Measurements from ENCODE around the gene MANSC4.

MANSC4 gene

GRCh38 chr12:27781680-27782079 is 1.6 kb upstream of the MANSC4 start:
- TF ChIP-seq, protein P1, sequence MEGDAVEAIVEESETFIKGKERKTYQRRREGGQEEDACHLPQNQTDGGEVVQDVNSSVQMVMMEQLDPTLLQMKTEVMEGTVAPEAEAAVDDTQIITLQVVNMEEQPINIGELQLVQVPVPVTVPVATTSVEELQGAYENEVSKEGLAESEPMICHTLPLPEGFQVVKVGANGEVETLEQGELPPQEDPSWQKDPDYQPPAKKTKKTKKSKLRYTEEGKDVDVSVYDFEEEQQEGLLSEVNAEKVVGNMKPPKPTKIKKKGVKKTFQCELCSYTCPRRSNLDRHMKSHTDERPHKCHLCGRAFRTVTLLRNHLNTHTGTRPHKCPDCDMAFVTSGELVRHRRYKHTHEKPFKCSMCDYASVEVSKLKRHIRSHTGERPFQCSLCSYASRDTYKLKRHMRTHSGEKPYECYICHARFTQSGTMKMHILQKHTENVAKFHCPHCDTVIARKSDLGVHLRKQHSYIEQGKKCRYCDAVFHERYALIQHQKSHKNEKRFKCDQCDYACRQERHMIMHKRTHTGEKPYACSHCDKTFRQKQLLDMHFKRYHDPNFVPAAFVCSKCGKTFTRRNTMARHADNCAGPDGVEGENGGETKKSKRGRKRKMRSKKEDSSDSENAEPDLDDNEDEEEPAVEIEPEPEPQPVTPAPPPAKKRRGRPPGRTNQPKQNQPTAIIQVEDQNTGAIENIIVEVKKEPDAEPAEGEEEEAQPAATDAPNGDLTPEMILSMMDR (IDR thresholded peaks at IDR 0.05): no peak

DNA sequence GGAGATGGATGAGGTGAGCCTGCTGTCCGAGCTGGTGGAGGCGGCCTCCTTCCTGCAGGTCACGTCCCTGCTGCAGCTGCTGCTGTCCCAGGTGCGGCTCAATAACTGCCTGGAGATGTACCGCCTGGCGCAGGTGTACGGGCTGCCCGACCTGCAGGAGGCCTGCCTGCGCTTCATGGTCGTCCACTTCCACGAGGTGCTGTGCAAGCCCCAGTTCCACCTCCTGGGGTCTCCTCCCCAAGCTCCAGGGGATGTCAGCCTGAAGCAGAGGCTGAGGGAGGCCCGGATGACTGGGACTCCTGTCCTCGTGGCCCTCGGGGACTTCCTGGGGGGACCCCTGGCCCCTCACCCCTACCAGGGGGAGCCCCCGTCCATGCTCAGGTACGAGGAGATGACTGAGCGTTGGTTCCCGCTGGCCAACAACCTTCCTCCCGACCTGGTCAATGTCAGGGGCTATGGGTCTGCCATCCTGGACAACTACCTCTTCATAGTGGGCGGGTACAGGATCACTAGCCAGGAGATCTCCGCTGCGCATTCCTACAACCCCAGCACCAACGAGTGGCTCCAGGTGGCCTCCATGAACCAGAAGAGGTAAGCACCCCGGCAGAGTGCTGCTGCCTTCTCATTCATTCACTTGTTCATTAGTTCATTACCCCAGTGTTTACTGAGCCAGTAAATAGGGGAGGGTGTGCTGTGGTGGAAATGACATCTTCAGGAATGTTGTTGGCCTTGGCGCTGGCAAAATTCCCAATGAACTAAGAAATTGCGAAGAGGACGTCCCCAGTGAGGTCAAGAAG is 774 bp upstream of the MANSC4 start:
- TF ChIP-seq, protein P1 (IDR thresholded peaks at IDR 0.05): no peak

DNA sequence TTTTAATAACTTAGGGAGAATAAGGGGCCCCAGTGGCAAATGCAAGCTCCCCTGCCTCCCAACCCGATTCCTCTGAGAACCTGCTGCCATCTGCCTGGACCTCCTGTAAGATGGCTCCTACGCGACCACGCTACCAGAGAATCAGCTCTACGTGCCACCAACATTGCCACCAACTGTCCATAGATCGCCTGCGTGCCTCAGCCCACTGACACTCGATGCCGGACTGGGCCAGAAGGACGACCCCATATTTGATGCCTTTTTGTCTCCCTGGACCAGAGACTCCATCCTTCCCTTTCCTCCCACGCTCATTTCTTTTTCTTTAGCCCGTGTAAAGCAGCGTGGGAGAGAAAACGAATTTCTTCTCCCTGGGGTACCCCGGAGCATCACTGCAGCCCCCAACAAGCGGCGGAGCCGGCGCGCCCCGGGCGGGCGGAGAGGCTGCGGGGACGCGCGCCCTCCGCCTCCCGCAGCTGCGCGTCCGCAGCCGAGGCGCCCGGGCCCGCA is 568 bp downstream of the MANSC4 start:
- TF ChIP-seq, protein P1 (IDR thresholded peaks at IDR 0.05): no peak

DNA sequence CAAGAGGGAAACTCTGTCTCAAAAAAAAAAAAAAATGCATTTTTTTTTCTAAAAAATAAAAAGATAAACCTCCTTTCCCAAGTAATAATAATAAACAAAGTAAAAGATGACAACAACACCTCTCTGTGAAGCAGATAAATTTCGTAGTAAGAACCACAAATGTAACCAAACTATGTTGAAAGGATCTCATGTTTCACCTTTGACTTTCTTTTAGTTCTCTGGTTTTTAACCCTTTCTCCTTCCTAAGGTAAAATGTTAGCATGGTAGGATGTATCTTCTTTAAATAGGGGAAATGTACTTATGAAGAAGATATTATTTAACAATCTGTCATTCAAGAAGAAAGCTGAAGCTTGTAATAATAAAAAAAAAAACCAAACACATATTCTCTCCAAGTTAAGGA is 1.8 kb downstream of the MANSC4 start:
- TF ChIP-seq, protein P1 (IDR thresholded peaks at IDR 0.05): no peak

- TF ChIP-seq, protein P1 (IDR thresholded peaks at IDR 0.05): no peak
Observed at GRCh38 chr12:27777141-27777540, 2.9 kb downstream of the MANSC4 start.

- TF ChIP-seq, protein P1 (IDR thresholded peaks at IDR 0.05): no peak
Observed at GRCh38 chr12:27772328-27773049, 7.5 kb downstream of the MANSC4 start.

DNA sequence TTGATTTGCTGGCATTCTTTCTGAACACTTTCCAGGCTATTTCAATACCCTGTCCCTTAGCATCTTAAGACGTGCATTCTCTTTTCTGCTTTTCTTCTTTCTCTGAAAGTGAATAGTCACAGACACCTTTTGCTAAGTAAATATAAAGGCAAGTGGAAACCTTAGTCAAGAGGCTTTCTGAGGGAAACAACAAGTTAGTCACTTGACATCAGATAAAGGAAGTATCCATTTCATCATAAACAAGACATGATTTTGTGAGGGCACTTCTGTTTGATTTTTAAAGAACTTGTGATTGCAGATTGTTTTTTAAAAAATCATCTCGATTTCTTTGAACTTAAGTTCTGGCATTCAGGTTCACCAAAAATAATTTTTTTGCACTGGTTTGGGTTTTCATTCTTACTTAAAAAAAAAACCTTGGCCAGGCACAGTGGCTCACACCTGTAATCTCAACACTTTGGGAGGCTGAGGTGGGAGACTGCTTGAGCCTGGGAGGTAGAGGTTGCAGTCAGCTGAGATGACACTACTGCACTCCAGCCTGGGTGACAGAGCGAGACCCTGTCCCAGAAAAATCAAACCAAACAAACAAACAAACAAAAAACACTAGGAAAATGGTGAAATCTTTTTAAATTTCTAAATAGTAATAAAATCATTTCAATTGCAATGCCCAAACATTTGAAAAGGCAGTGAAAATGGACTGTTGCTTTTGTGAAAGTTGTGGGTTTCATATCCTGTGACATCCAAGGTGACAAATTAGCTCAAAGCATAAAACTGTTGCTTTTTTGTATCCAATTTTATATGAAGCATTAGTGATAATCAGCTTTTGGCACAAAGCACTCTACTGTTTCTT is 8.3 kb downstream of the MANSC4 start:
- TF ChIP-seq, protein P1 (IDR thresholded peaks at IDR 0.05): no peak

Data from LNCAP (cell line).